Islet of Langerhans (tissue), 1 donor: ENCODE data around the gene GLYR1.
"Not testable (repeated sequence)": the region's sequence is repeated elsewhere in the genome, so short reads cannot be mapped to it uniquely, and the experiment has no call there.

Source experiments
- FAIRE-seq: peaks from one replicate; lab custom pipeline; 2011; peaks lifted over from hg19 to GRCh38; lab: Jason Lieb, UNC

The GLYR1 gene

GRCh38 chr16:4787627-4788482, 59.2 kb downstream of the GLYR1 start, which contains the start of gene SEPTIN12:
SEPTIN12 (minus strand) TSS chr16:4788345; CDS start chr16:4787645, 700 bp downstream.
- FAIRE-seq, result no peak

GRCh38 chr16:4787068-4787467, 60.0 kb downstream of the GLYR1 start:
- no peak for FAIRE-seq

DNA sequence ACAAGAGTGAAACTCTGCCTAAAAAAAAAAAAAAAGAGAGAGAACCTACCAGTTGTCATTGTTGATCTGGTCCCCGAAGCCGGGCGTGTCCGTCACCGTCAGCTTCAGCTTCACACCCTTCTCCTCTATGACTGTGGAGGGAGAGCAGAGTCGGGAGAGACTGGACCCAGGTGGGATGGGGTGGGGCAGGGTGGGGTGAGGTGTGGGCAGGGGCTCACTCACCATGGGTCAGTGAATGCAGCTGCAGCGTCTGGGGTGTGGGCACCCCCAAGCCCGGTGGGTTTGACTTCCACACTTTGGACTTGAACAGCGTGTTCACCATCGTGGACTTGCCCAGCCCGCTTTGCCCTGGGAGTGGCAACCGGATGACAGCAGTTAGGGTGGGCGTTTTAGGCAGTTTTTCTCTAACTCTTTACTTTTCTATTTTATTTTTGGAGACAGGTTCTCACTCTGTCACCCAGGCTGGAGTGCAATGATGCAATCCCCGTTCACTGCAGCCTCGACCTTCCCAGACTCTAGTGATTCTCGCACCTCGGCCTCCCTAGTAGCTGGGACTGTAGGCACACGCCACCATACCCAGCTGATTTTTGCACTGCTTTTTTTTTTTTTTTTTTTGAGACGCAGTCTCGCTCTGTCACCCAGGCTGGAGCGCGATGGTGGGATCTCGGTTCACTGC, 61.2 kb downstream of the GLYR1 start:
- FAIRE-seq, result no peak

DNA sequence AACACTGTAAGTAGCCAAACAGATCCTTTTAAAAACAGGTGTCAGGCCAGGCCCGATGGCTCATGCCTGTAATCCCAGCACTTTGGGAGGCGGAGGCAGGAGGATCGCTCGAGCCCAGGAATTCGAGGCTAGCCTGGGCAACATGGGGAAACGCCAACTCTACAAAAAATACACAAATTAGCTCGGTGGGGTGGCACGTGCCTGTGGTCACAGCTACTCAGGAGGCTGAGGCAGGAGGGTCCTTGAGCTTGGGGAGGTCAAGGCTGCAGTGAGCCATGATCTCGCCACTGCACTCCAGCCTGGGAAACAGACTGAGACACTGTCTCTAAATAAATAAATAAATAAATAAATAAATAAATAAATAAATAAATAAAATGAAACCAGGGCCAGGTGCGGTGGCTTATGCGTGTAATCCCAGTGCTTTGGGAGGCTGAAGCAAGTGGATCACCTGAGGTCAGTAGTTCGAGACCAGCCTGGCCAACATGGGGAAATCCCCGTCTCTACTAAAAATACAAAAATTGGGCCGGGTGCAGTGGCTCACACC, 62.6 kb downstream of the GLYR1 start:
- FAIRE-seq, result not testable (repeated sequence)

DNA sequence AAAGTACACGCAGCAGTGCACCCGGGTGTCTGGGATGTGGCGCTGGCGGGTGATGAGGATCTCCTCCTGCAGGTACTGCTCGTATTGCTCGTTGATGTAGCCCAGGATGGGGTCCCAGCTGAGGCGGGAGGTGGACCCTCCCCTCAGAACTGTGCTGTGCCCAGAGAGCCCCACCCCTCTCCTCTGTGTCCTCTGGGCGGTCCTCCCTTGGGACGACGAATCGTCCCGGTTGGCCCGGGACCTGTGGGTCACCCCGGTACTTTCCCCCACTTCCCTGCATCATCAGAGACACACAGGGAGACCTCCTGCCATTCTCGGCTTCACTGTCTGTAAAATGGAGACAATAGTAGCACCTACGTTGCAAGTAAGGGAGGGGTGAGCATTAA, 63.1 kb downstream of the GLYR1 start:
- no peak for FAIRE-seq

DNA sequence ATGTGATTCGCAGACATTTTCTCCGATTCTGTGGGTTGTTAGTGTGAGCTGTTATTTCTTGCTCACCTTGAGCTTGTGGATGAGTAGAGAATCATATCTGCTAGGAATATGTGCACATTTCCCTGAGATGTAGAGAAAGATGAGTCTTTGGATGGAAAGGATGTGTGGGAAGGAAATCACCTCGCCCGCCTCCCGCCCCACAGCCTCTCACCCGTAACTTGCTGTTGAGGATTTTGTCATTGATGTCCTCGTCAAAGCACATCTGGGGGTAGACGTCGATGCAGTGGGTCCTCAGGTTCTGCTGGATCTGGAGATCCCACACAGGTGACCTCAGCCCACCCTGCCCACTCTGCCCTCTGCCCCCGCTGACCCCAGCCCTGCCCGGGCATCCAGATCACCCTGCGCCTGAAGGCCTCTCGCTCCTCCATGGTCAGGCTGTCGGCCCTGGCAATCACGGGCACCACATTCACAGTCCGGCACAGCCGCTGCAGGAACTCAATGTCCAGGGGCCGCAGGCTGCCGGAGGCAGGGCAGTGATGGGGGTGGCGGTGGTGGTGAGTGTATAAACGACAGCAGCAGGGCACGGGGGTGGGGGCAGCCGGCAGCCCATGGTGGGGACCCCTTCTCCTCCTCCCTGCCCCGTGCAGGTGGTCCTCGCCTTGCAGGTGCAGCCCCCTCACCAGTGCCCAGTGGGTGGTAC, 63.7 kb downstream of the GLYR1 start:
- FAIRE-seq, result no peak

- no peak for FAIRE-seq
Observed at GRCh38 chr16:4780235-4780634, 66.9 kb downstream of the GLYR1 start.

GRCh38 chr16:4778050-4778392, 69.1 kb downstream of the GLYR1 start:
- FAIRE-seq, result no peak

DNA sequence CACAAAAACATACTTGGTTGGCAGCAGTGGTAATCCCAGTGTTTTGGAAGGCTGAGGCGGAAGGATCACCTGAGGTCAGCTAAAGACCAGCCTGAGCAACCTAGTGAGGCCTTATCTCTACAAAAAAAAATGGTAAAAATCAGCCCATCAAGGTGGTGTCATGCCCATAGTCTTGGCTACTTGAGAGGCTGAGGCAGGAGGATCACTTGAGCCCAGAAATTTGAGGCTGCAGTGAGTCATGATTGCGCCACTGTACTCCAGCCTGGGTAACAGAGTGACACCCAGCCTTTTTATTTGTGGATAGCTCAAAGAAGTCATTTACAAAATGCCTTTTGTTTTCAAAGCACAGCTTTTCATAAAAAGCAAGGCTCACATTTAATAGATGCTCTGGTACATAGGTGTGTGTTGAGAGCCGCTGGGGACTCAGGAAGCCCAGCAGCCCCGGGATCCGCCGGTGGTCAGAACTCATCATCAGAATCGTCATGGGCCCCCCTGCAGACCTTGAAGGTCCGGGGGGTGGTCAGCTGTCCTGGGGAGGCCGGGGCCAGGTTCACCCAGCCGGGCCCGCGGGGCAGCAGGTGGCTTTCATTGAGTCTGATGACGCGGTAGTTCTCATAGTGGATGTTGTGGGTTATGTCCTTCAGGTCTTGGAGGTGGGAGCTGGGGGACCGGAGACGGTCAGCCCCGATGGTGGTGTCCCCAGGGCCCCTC, 69.6 kb downstream of the GLYR1 start:
- no peak for FAIRE-seq

DNA sequence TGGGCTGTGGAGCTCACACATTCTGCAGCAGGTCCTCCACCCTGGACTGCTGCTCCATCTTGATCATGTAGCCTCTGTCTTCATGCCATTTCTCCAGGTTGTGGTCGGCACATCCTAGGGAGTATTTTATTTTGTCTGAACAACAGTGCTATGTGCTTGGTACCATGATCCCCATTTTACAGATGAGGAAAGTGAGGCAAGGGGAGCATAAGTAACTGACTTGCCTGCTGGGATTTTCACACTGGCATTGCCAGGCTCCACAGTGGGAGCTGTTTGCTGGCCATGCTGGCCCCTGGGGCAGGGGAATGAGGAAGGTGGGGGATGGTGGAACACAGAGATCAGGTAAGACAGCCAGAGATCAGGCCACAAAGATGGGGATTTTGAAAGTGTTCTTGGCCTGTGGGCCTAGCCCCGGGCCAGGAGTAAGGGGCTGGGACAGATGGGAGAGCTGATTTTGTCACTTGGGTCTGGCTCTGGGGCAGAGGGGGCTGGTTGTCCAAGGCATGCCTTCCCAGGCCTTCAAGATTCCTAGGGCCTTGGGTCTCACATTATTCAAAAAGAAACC, 70.9 kb downstream of the GLYR1 start:
- FAIRE-seq, result no peak

- FAIRE-seq, result no peak
Observed at GRCh38 chr16:4775005-4775404, 72.1 kb downstream of the GLYR1 start.

DNA sequence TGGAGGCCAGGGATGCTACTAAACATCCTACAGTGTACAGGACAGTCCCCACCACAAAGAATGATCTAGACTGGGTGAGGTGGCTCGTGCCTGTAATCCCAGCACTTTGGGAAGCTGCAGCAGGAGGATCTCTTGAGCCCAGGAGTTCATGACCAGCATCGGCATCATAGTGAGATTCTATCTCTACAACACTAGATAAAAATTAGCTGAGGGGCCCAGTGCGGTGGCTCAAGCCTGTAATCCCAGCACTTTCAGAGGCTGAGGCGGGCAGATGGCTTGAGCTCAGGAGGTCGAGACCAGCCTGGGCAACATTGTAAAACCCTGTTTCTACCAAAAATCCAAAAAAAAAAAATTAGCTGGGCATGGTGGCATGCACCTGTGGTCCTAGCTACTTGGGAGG, 74.7 kb downstream of the GLYR1 start:
- FAIRE-seq, result no peak

- FAIRE-seq, result no peak
Observed at GRCh38 chr16:4771646-4772045, 75.4 kb downstream of the GLYR1 start.

- FAIRE-seq, result no peak
Observed at GRCh38 chr16:4769306-4769638, 77.8 kb downstream of the GLYR1 start.

DNA sequence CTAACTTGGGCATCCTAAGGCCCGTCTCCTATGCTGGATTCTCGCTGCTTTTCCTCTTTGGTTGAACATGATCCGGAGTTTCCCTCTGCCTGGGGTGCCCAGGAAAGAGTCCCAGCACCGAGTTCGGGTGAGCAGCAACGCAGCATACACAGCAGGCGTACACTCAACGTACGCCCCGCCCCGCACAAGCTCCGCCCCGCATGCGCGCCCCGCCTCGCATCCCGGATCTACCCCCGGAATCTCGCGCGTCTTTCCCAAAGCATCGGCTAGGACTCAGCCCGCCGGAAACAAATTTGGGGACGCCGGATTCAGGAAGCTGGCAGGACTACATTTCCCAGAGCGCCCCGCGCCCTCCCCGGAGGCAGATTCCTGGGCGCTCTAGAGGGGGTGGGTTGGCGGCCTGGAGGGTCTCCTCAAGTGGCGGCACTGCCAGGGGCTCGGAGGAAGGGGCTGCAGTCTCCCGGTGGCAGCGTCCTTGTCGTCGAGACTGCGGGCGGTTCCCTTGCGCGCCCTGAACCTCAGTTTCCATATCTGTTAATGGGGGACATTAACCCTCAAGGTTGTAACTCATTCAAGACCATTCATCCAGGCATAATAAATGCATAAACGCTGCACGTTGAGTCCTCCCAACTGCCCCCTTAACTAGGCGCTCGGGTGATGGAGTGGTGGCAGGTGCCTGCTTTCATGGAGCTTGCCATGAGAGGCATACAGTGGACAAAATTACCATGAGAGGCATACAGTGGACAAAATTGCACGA, 78.4 kb downstream of the GLYR1 start:
- FAIRE-seq, result no peak

- FAIRE-seq, result no peak
Observed at GRCh38 chr16:4767872-4768548, 79.1 kb downstream of the GLYR1 start.

GRCh38 chr16:4766875-4767628, 80.0 kb downstream of the GLYR1 start, which contains the start of gene ZNF500:
ZNF500 (minus strand) TSS chr16:4767162; CDS start chr16:4765978, 1,184 bp downstream.
- FAIRE-seq, result no peak

DNA sequence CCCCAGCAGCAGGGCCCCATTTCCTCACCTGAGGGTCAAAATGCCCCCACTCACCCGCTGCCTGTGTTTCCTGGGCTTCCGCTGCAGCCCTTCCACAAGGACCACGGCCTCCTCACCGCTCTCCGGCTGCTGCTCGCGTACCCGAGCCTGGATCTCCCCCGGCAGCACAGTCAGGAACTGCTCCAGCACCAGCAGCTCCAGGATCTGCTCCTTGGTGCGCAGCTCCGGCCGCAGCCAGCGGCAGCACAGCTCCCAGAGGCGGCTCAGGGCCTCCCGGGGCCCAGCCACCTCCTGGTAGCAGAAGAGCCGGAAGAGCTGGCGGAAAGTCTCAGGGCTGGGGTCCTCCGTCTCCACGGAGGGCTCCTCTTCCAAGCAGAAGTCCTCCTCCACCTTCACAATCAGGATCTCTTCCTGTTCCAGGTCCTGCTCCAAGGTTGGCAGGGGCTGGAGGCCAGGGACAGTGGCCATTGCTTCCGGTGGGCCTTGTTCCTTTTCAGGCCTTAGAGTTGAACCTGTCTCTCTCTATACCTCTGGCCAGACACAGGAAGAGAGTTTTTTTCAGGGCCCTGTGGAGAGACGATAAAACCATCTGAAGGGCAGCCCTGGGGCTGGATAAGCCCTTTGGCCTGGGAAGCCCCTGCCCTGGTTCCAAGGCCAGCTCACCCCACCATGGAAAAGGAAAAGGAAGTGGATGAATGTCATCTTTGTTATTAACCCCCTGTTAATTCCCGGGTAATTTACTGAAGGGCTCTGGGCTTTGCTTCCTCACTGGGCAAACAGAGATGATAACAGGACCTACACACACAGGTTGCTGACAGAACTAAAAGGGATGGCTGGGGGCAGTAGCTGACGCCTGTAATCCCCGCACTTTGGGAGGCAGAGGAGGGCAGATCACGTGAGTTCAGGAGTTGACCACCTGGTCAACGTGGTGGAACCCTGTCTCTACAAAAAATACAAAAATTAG, 81.3 kb downstream of the GLYR1 start:
- FAIRE-seq, result no peak

GRCh38 chr16:4763791-4764190, 83.3 kb downstream of the GLYR1 start:
- FAIRE-seq, result no peak
